ENCODE results near the gene RMDN2.

Gene RMDN2

GRCh38 chr2:38045811-38046210 is 120.7 kb downstream of the RMDN2 start:
- no peak for DNase-seq (ENCODE audit: low read depth)

DNA sequence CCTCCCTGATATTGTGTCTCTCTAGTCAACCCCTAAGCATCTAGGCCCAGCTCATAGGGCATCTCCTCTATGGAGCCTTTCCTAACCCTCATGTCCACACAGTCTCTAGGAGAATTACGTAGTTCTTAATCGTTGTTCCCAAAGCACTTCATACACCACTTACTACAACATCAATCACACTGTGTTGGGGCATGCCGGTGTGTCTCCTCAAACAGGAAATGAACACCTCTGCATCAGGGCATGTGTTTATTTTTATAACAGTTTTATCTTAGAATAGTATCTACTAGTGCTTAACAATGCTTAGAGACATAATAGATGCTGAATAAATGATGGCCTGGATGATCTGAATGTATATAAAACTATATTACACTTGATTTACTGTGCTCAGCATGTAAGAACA is 131.1 kb downstream of the RMDN2 start:
- no peak for DNase-seq (ENCODE audit: low read depth)

- no peak for DNase-seq (ENCODE audit: low read depth)
These were observed 132.7 kb downstream of the RMDN2 start for GRCh38 chr2:38057651-38058410.

- DNase-seq (ENCODE audit: low read depth): no peak
These were observed 135.3 kb downstream of the RMDN2 start for GRCh38 chr2:38060236-38061018.

DNA sequence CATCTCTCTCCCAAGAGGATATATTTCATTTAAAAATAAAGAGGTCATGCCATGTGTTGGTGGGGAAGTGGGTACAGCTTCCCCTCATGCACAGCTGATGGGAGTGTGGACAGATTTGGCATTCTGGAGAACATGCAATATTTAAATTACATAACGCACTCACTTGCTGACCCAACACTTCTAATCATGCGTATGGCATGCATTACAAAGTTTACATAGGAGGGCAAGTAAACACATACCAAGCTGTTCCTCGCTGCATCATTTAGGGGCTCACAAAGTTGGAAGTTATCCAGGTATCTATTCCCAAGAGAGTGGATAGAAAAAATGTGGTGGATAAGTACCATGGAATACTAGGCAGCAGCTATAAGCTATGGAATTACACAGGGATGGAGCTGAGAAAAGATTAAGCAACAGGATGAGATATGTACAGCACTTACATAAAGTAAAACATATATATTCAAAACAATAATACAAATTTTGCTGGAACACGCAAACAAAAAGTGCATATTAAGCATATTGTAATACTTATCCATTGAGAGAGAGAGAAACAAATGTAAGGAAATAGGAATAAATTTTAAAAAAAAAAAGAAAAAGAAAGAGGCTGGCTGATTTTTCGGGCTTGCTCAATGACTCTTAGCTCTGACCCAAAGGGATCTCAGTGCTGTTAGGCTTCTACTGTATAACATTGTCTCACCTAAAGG is 139.9 kb downstream of the RMDN2 start:
- no peak for DNase-seq (ENCODE audit: low read depth)

- DNase-seq (ENCODE audit: low read depth): no peak
These were observed 140.5 kb downstream of the RMDN2 start for GRCh38 chr2:38065502-38066135.

- no peak for DNase-seq (ENCODE audit: low read depth)
These were observed 141.5 kb downstream of the RMDN2 start for GRCh38 chr2:38066421-38067115.

All from stimulated activated CD4-positive, alpha-beta T cell treated with anti-CD3 and anti-CD28 coated beads, Interleukin-2, amount 100 ng/mL, for 4 hours (primary cell).